AG10803 (cell line): Measurements from ENCODE around the gene DAAM2.

Experiments used
- DNase-seq: peaks from one replicate; pipeline ENCODE4 v3.0.0; 2010; ENCODE audit warnings: low read depth
- H3K4me3 ChIP-seq: 2 replicates; pipeline ENCODE4 v1.5.1; 2011; ENCODE audit warnings: mild to moderate bottlenecking, low read length, control low read depth
- TF ChIP-seq, protein P1 (sequence below): conservative IDR thresholded peaks from 2 replicates; pipeline ENCODE4 v1.5.1; 2011; ENCODE audit warnings: mild to moderate bottlenecking, low read length, control low read depth, inconsistent platforms

DAAM2 gene

GRCh38 chr6:39937686-39938333 is 145.6 kb downstream of the DAAM2 start:
- DNase-seq, result no peak
- TF ChIP-seq, protein P1, sequence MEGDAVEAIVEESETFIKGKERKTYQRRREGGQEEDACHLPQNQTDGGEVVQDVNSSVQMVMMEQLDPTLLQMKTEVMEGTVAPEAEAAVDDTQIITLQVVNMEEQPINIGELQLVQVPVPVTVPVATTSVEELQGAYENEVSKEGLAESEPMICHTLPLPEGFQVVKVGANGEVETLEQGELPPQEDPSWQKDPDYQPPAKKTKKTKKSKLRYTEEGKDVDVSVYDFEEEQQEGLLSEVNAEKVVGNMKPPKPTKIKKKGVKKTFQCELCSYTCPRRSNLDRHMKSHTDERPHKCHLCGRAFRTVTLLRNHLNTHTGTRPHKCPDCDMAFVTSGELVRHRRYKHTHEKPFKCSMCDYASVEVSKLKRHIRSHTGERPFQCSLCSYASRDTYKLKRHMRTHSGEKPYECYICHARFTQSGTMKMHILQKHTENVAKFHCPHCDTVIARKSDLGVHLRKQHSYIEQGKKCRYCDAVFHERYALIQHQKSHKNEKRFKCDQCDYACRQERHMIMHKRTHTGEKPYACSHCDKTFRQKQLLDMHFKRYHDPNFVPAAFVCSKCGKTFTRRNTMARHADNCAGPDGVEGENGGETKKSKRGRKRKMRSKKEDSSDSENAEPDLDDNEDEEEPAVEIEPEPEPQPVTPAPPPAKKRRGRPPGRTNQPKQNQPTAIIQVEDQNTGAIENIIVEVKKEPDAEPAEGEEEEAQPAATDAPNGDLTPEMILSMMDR, result no peak
- no peak overlapping the region for H3K4me3 ChIP-seq

- TF ChIP-seq, protein P1, result no peak
- H3K4me3 ChIP-seq, result no peak overlapping the region
- DNase-seq, result no peak
These were observed 146.8 kb downstream of the DAAM2 start for GRCh38 chr6:39938773-39939654.

- no peak overlapping the region for H3K4me3 ChIP-seq
- TF ChIP-seq, protein P1, result no peak
- DNase-seq, result no peak
These were observed 149.0 kb downstream of the DAAM2 start for GRCh38 chr6:39941138-39941537.

DNA sequence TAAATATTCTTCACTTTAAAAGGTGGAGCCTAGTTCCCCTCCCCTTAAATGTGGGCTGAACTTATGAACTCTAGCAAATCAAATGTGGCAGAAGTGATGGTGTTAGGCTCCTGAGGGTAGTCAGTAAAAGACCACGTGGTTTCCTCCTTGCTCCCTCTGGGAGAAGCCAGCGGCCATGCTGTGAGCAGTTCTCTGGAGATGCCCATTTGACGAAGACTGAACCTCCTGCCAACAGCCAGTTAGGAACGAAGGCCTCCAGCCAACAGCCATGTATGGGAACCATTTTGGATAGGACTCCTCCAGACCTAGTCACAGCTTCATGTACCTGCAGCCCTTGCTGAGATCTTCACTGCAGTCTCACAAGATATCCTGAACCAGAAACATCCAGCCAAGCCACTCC is 149.6 kb downstream of the DAAM2 start:
- DNase-seq, result no peak
- H3K4me3 ChIP-seq, result no peak overlapping the region
- TF ChIP-seq, protein P1, result no peak

- DNase-seq, result no peak
- TF ChIP-seq, protein P1, result no peak
- no peak overlapping the region for H3K4me3 ChIP-seq
These were observed 150.9 kb downstream of the DAAM2 start for GRCh38 chr6:39942903-39943580.

GRCh38 chr6:39945626-39946025 is 153.4 kb downstream of the DAAM2 start:
- no peak for DNase-seq
- TF ChIP-seq, protein P1, result no peak

More at GRCh38 chr6:39945626-39946025, 153.4 kb downstream of the DAAM2 start:
- H3K4me3 ChIP-seq, result no peak overlapping the region
